Measurements from ENCODE around the gene IFITM5. TPM values are rescaled to one million over a fixed set of nuclear protein-coding genes. Genes with fewer than 3 reads are reported as not detected.
"Not testable (repeated sequence)": the region's sequence is repeated elsewhere in the genome, so short reads cannot be mapped to it uniquely, and the experiment has no call there.

Gene IFITM5
- total and polyA plus RNA-seq, 8 donors = 0.73 TPM; not detected in 7

GRCh38 chr11:335779-336658 is 36.7 kb upstream of the IFITM5 start:
- intact Hi-C loops (cut with DNase I; ENCODE audit: low total_unique reads) = no loop called here
- peak overlapping the region; percentile 38 to 75 (median 59) for H3K27ac ChIP-seq
- no peak for TF ChIP-seq POLR2AphosphoS5 (IDR thresholded peaks at IDR 0.05)
- TF ChIP-seq EP300 (IDR thresholded peaks at IDR 0.05) = no peak
- TF ChIP-seq CTCF (IDR thresholded peaks at IDR 0.05) = no peak
- TF ChIP-seq POLR2A (IDR thresholded peaks at IDR 0.05) = no peak
- no peaks in the 10 kb centered on the region for H3K9me3 ChIP-seq
- 50 to 63% (median 62%) methylated on average over 15 of the region's 15 CpGs for WGBS, 5 donors
- peak in 1 of 2 donors; percentile 74 for DNase-seq
- no peaks in the 10 kb centered on the region for H3K27me3 ChIP-seq
- peaks cover 0 to 29% (median 9%) of the 10 kb centered on the region in 4 donors for H3K4me1 ChIP-seq
- H3K4me3 ChIP-seq = no peak overlapping the region
- H3K36me3 ChIP-seq = no peaks in the 10 kb centered on the region

GRCh38 chr11:334264-334994 is 35.1 kb upstream of the IFITM5 start:
- H3K4me3 ChIP-seq = no peak overlapping the region
- no peaks in the 10 kb centered on the region for H3K9me3 ChIP-seq
- DNase-seq = peak in 1 of 2 donors; percentile 74
- peak overlapping the region in 3 of 5 donors; percentile 14 to 75 (median 51) for H3K27ac ChIP-seq
- no peak for TF ChIP-seq POLR2AphosphoS5 (IDR thresholded peaks at IDR 0.05)
- TF ChIP-seq POLR2A (IDR thresholded peaks at IDR 0.05) = no peak
- no peak for TF ChIP-seq EP300 (IDR thresholded peaks at IDR 0.05)
- no peak for TF ChIP-seq CTCF (IDR thresholded peaks at IDR 0.05)
- no peaks in the 10 kb centered on the region for H3K36me3 ChIP-seq
- no peaks in the 10 kb centered on the region for H3K27me3 ChIP-seq
- WGBS, 5 donors = 35 to 53% (median 48%) methylated on average over 25 of the region's 25 CpGs
- intact Hi-C loops (cut with DNase I; ENCODE audit: low total_unique reads) = no loop called here
- H3K4me1 ChIP-seq = peaks cover 0 to 27% (median 11%) of the 10 kb centered on the region in 4 donors

- intact Hi-C loops (cut with DNase I; ENCODE audit: low total_unique reads); H3K36me3 ChIP-seq; H3K4me3 ChIP-seq; H3K27me3 ChIP-seq; H3K9me3 ChIP-seq; DNase-seq: not testable (repeated sequence)
- WGBS, 5 donors = 84 to 88% (median 87%) methylated on average over 16 to 17 of the region's 17 CpGs
- peak overlapping the region in 2 of 5 donors; percentile 51 to 75 for H3K27ac ChIP-seq
- H3K4me1 ChIP-seq = peaks cover 0 to 33% (median 11%) of the 10 kb centered on the region in 4 donors
Measured at GRCh38 chr11:333616-334263, 34.4 kb upstream of the IFITM5 start.

- no peaks in the 10 kb centered on the region for H3K9me3 ChIP-seq
- H3K27me3 ChIP-seq = no peaks in the 10 kb centered on the region
- 91 to 94% (median 94%) methylated on average over 15 to 23 of the region's 23 CpGs for whole genome bisulfite sequencing, 5 donors
- no peaks in the 10 kb centered on the region for H3K36me3 ChIP-seq
- DNase-seq = no peak
- intact Hi-C loops (cut with DNase I; ENCODE audit: low total_unique reads) = no loop called here
- peaks cover 3 to 40% (median 13%) of the 10 kb centered on the region in 4 donors for H3K4me1 ChIP-seq
- H3K4me3 ChIP-seq = no peak overlapping the region
- TF ChIP-seq EP300 (IDR thresholded peaks at IDR 0.05) (no peak), CTCF (IDR thresholded peaks at IDR 0.05) (no peak), POLR2A (IDR thresholded peaks at IDR 0.05) (no peak), POLR2AphosphoS5 (IDR thresholded peaks at IDR 0.05) (no peak)
- no peak overlapping the region for H3K27ac ChIP-seq
Measured at GRCh38 chr11:332651-333480, 33.5 kb upstream of the IFITM5 start.
